ENCODE measurements around the gene DCP2. TPM values are rescaled to one million over a fixed set of nuclear protein-coding genes. Genes with fewer than 3 reads are reported as not detected.

Gene DCP2
- total RNA-seq, 4 donors from 2014 or later = 9.8 to 30.9 (median 27.2) TPM

- TF ChIP-seq POLR2A (IDR thresholded peaks at IDR 0.05) (no peak), CTCF (IDR thresholded peaks at IDR 0.05 in 4 of 5, conservative IDR thresholded peaks at IDR 0.05 in 1 of 5) (no peak)
- H3K4me1 ChIP-seq = no peaks in the 10 kb centered on the region
- H3K9me3 ChIP-seq = no peaks in the 10 kb centered on the region
- no peak overlapping the region for H3K27ac ChIP-seq
- DNase-seq = no peak
- no peak overlapping the region for H3K4me3 ChIP-seq
- in situ Hi-C loops (cut with MboI; ENCODE audit: low sequenced_read_pairs in 4 of 4) = no loop called here
- ATAC-seq = no peak
- H3K36me3 ChIP-seq = no peaks in the 10 kb centered on the region
- intact Hi-C loops (cut with DNase I; ENCODE audit: low total_unique reads) = no loop called here
- no peaks in the 10 kb centered on the region for H3K27me3 ChIP-seq
Observed at GRCh38 chr5:113060408-113061025, 83.9 kb downstream of the DCP2 start.

GRCh38 chr5:113061846-113062780 is 85.5 kb downstream of the DCP2 start:
- Histone ChIP-seq H3K9me3 (no peaks in the 10 kb centered on the region), H3K4me1 (no peaks in the 10 kb centered on the region), H3K36me3 (peaks cover 0 to 6% of the 10 kb centered on the region in 2 donors), H3K4me3 (no peak overlapping the region), H3K27me3 (no peaks in the 10 kb centered on the region), H3K27ac (no peak overlapping the region)
- TF ChIP-seq POLR2A (IDR thresholded peaks at IDR 0.05) (no peak), CTCF (IDR thresholded peaks at IDR 0.05 in 4 of 5, conservative IDR thresholded peaks at IDR 0.05 in 1 of 5) (no peak)
- no peak for DNase-seq
- in situ Hi-C loops (cut with MboI; ENCODE audit: low sequenced_read_pairs in 4 of 4) (no loop called here), intact Hi-C loops (cut with DNase I; ENCODE audit: low total_unique reads) (no loop called here)
- no peak for ATAC-seq

GRCh38 chr5:113062869-113063508 is 86.4 kb downstream of the DCP2 start:
- in situ Hi-C loops (cut with MboI; ENCODE audit: low sequenced_read_pairs in 4 of 4) = no loop called here
- no peaks in the 10 kb centered on the region for H3K4me1 ChIP-seq
- no peaks in the 10 kb centered on the region for H3K9me3 ChIP-seq
- no peaks in the 10 kb centered on the region for H3K27me3 ChIP-seq
- no peak for TF ChIP-seq POLR2A (IDR thresholded peaks at IDR 0.05)
- TF ChIP-seq CTCF (IDR thresholded peaks at IDR 0.05 in 4 of 5, conservative IDR thresholded peaks at IDR 0.05 in 1 of 5) = no peak
- no peak for DNase-seq
- H3K36me3 ChIP-seq = peaks cover 0 to 6% of the 10 kb centered on the region in 2 donors
- H3K27ac ChIP-seq = no peak overlapping the region
- H3K4me3 ChIP-seq = no peak overlapping the region
- intact Hi-C loops (cut with DNase I; ENCODE audit: low total_unique reads) = no loop called here
- no peak for ATAC-seq

GRCh38 chr5:113063927-113064326 is 87.3 kb downstream of the DCP2 start:
- intact Hi-C loops (cut with DNase I; ENCODE audit: low total_unique reads) = no loop called here
- in situ Hi-C loops (cut with MboI; ENCODE audit: low sequenced_read_pairs in 4 of 4) = no loop called here
- H3K36me3 ChIP-seq = peaks cover 0 to 6% of the 10 kb centered on the region in 2 donors

More at GRCh38 chr5:113063927-113064326, 87.3 kb downstream of the DCP2 start:
- Histone ChIP-seq H3K9me3 (no peaks in the 10 kb centered on the region), H3K4me3 (no peak overlapping the region), H3K27ac (no peak overlapping the region), H3K27me3 (no peaks in the 10 kb centered on the region), H3K4me1 (no peaks in the 10 kb centered on the region)
- ATAC-seq = no peak
- TF ChIP-seq POLR2A (IDR thresholded peaks at IDR 0.05) = no peak
- TF ChIP-seq CTCF (IDR thresholded peaks at IDR 0.05 in 4 of 5, conservative IDR thresholded peaks at IDR 0.05 in 1 of 5) = no peak
- DNase-seq = no peak
